HG02870 (cell line): ENCODE data around the gene NCOA4.
"Not testable (repeated sequence)": the region's sequence is repeated elsewhere in the genome, so short reads cannot be mapped to it uniquely, and the experiment has no call there.

Experiments used
- ATAC-seq: cut with Tn5 transposase; IDR thresholded peaks from one replicate; pipeline ENCODE4 v1.9.1; 2021; ENCODE audit warnings: mild to moderate bottlenecking, moderate library complexity; ENCODE audit not compliant: unreplicated experiment

Gene NCOA4

DNA sequence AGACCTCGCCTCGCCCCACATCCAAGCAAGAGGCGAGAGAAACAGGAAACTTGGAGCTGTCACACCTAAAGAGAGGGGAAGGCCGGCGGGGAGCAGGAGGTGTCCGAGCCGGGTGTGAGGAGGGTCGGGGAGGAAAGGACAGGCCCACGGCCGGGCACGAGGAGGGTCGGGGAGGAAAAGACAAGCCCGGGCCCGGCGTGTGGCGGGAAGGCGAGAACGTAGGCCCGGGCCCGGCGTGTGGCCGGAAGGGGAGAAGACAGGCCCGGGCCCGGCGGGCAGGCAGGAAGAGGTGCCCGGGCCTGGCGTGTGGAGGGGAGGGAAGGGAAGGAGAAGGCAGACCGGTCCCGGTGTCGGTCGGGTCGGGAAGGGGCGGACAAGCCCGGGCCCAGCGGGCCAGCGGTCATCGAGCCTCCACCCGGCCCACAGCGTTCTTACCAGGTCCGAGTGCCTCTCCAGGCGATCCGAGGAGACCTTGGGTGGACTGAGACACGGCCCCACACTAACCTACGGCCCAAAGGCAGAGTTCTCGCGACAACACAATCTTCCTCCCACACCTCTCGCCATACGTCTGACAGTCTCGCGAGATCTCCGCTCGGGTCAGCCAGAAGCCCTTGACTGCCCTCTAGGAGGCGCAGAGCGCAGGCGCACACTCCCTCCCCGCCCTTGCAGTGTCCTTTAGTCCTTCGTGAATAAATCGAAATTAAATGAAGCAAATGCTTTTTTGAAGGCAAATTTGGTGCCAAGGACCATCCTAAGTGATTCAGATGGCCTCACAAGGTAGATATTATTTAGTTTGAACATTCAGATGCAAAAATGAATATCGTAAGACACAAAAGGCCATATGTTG lies at the start of gene NCOA4:
NCOA4 (minus strand) TSS at position 533 of the 847 bp plus-strand sequence. CDS start 13,943 bp downstream, outside the sequence.
- peak; percentile 95 for ATAC-seq

- ATAC-seq, result no peak
These were observed 49.6 kb upstream of the NCOA4 start for GRCh38 chr10:46079831-46080585.

DNA sequence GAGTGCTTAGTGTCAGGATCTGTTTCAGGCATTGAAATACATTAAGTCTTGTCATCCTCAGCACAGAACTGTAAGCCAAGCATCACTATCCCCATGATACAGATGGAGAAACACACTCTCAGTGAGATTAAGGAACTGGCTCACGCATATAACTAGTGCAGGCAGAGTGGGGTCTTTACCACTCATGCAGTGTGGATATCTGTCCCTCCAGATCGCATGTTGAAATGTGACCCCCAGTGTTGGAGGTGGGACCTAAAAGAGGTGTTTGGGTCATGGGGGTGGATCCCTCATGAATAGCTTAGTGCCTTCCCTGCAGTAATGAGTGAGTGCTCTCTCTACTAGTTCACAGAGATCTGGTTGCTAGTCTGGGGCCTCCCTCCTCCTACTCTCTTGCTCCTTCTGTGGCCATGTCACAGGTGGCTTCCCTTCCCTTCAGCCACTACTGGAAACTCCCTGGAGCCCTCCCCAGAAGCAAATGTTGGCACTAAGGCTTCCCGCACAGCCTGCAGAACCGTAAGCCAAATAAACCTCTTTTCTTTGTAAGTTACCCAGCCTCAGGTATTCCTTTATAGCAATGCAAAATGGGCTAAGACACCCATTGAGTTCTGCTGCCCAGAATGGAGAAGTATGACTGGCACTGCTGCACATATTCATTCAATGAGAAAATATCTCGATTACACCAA lies 47.4 kb upstream of the NCOA4 start:
- ATAC-seq, result no peak

DNA sequence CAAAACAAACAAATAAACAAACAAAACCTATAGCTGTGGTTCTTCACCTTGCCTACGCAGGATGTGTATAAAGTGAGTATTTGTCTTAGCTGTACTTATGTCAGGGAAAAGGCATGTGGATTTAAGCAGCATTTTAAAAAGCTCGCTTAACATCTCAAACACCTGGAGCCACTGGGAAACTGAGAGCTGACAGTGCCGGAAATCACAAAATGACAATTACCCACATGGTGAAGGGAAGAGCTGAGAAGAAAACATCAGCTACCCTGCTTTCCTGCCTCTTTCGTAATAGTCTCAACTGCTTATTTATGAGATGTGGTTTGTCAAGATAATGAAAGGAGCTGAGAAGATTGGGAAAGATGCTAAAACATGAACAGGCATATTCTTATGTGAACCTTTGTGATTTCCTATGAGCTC lies 46.7 kb upstream of the NCOA4 start:
- no peak for ATAC-seq

GRCh38 chr10:46075869-46076268 lies 45.4 kb upstream of the NCOA4 start:
- no peak for ATAC-seq

DNA sequence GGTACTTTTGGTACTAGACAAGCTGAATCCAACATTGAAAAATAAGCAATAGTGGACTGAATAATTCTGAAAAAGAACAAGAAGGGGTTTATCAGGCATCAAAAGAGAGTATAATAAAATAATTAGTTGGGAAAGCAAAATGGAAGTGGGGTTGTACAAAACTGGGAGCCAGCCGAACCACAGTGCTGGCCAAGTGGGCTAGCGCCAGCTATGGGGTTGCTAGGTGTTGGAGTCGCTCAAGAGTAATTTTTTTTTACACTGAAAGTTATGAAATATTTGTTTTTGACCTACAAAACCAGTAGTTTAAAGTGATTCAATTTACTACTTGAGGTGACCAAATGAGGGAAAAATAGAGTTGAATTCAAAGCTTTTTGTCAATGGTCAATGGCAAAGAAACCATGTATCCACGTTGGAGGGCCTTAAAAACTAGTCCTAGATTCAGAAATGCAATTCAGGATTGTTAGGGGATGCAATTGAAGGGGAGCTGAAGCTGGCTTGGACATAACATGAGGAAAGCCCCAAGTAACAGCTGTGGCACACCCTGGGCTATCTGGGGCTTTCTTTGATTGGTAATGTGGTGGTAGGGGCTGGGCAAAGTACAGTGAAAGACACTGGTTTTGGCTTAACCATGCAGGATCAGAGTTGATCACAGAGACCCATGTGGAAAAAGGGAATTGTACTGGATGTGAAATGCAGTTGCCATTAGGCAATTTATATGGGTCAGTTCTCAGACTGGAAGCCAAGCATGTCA lies 43.9 kb upstream of the NCOA4 start:
- no peak for ATAC-seq

- ATAC-seq, result no peak
These were observed 43.1 kb upstream of the NCOA4 start for GRCh38 chr10:46073564-46073963.

- ATAC-seq, result no peak
These were observed 40.3 kb upstream of the NCOA4 start for GRCh38 chr10:46070749-46071148.

GRCh38 chr10:46069771-46070463 lies 39.5 kb upstream of the NCOA4 start:
- no peak for ATAC-seq

DNA sequence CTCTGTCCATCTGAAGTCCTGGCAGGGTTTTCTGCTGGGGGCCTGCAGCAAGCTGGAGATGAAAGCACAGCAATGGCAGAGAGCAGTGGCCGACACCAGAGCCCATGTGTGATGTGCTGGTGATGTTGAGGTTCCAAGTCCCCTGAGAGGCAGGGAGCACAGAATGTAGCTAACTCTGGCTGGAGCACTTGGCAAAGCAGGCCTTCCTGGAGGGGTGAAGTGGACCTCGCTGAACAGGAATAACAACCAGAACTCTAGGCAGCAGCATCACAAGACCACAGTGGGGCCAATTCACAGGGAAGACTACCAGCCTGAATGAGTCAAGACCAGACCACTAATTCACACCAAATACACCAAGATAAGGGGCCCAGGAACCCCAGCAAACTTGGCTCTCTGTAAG lies 38.5 kb upstream of the NCOA4 start:
- no peak for ATAC-seq

GRCh38 chr10:46068117-46068516 lies 37.7 kb upstream of the NCOA4 start:
- no peak for ATAC-seq

DNA sequence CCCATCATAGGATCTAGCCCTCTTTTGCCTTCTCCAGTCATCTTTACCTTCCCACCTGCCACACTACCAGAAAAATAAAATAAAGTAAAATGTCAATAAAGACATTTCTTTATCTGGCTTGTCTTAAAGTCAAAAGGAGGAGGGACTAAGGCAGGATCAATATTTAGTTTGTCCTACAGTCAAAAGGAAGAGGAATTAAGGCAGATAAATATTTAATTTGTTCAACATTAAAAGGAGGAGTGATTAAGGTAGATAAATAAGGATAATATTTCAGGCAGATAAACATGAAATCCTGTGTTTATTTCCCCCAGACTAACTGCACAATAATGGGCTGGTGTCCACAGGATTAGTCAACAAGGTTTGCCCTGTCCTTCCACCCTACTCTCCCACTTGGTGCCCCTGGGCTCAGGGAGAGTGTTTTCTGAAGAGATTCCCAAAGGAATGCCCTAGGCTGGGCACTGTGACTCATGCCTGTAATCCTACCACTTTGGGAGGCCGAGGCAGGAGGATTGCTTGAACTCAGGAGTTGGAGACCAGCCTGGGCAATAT lies 33.9 kb upstream of the NCOA4 start:
- ATAC-seq, result no peak

GRCh38 chr10:46062723-46063428 lies 32.5 kb upstream of the NCOA4 start:
- no peak for ATAC-seq

GRCh38 chr10:46060706-46061105 lies 30.3 kb upstream of the NCOA4 start:
- no peak for ATAC-seq

GRCh38 chr10:46057927-46058326 lies 27.5 kb upstream of the NCOA4 start:
- ATAC-seq, result not testable (repeated sequence)

DNA sequence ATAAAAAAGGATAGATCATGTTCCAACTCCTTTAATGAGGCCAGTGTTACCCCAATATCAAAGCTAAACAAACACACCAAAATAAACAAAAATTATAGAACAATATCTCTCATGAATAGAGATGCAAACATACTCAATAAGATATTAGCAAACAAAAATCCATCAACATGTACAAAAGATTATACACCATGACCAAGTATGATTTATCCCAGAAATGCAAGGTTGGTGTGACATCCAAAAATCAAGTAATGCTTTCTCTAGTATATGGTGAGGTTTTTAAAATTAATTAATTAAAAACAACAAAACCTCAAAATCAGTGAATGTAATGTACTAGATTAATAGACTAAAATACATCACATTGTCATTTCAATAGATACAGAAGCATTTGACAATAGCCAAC lies 26.6 kb upstream of the NCOA4 start:
- no peak for ATAC-seq

GRCh38 chr10:46055771-46056170 lies 25.3 kb upstream of the NCOA4 start:
- no peak for ATAC-seq

GRCh38 chr10:46053534-46054434 lies 23.4 kb upstream of the NCOA4 start:
- no peak for ATAC-seq
